ENCODE data around the gene WWP2.
"Not testable (repeated sequence)": the region's sequence is repeated elsewhere in the genome, so short reads cannot be mapped to it uniquely, and the experiment has no call there.

DNA sequence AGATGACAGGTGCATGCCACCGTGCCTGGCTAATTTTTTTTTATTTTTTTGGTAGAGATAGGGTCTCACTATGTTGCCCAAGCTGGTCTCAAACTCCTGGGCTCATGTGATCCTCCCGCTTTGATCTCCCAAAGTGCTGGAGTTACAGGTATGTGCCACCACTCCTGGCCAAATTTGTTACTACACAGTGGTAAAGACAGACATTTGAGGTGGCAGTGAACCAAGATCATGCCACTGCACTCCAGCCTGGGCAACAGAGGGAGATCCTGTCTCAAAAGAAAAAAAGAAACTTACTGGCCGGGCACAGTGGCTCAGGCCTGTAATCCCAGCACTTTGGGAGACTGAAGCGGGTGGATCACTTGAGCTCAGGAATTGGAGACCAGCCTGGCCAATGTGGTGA is 33.1 kb upstream of the WWP2 start:
- TF ChIP-seq POLR2A, POLR2AphosphoS5, EP300 (IDR thresholded peaks at IDR 0.05): not testable (repeated sequence)
- TF ChIP-seq, protein P1, sequence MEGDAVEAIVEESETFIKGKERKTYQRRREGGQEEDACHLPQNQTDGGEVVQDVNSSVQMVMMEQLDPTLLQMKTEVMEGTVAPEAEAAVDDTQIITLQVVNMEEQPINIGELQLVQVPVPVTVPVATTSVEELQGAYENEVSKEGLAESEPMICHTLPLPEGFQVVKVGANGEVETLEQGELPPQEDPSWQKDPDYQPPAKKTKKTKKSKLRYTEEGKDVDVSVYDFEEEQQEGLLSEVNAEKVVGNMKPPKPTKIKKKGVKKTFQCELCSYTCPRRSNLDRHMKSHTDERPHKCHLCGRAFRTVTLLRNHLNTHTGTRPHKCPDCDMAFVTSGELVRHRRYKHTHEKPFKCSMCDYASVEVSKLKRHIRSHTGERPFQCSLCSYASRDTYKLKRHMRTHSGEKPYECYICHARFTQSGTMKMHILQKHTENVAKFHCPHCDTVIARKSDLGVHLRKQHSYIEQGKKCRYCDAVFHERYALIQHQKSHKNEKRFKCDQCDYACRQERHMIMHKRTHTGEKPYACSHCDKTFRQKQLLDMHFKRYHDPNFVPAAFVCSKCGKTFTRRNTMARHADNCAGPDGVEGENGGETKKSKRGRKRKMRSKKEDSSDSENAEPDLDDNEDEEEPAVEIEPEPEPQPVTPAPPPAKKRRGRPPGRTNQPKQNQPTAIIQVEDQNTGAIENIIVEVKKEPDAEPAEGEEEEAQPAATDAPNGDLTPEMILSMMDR (IDR thresholded peaks at IDR 0.05) = not testable (repeated sequence)

Data from upper lobe of left lung (tissue), 4 donors.